ENCODE data around the gene MUC4. TPM values are rescaled to one million over a fixed set of nuclear protein-coding genes. Genes with fewer than 3 reads are reported as not detected.

The MUC4 gene
- total and polyA plus RNA-seq, 9 of the 15 experiments (the other 6 are each of a cell fraction or from before 2014, with no cell fraction given): under 0.01 to 0.21 (median 0.10) TPM; not detected in 4

DNA sequence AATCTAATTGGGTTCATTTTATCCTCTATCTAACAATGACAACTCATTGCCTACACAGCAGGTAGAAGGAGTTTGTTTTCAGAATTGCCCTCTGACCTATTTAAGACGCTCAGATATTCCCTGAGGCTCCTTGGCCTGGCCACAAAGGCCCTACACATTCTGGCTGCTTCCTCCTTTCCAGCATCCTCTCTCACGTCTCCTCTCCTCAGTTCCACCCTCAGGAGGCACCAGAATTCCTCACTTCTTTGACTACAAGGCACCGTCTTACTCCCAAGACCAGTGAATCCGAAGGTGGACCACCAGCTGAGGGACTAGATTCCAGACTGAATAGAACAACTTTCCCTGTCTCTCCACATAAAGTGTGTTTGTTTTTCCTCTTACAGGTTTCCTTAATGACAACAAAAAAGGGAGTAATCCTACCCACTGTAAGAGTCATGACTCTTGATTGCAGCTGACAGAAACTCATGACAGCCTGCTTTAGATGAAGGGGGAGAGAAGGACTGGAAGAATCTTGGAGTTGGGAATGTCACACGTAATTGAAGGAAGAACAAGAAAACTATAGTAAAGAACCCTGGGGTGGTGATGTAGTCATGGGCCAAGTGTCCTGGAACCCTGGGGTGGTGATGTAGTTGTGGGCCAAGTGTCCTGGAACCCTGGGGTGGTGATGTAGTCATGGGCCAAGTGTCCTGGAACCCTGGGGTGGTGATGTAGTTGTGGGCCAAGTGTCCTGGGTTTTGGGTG lies 112.9 kb downstream of the MUC4 start (continued):
- TF ChIP-seq SIN3A (IDR thresholded peaks at IDR 0.05; ENCODE audit: borderline replicate concordance in 2 of 2, control insufficient read depth in 1 of 2, low read depth in 2 of 2, low read length in 2 of 2) (no peak), ZNF3 (CRISPR knock-in tag; IDR thresholded peaks at IDR 0.05) (no peak), MYBL2 (IDR thresholded peaks at IDR 0.05; ENCODE audit: low read depth) (no peak), MYBL2 (CRISPR knock-in tag; IDR thresholded peaks at IDR 0.05; ENCODE audit: borderline replicate concordance) (no peak), MIER1 (IDR thresholded peaks at IDR 0.05; ENCODE audit: low read depth) (no peak), ARID2 (IDR thresholded peaks at IDR 0.05) (no peak), ELF1 (tag; IDR thresholded peaks at IDR 0.05) (no peak), SRSF3 (IDR thresholded peaks at IDR 0.05; ENCODE audit: insufficient read depth, low read length) (no peak), CHCHD3 (CRISPR knock-in tag; IDR thresholded peaks at IDR 0.05) (no peak)
- TF ChIP-seq, protein P1, sequence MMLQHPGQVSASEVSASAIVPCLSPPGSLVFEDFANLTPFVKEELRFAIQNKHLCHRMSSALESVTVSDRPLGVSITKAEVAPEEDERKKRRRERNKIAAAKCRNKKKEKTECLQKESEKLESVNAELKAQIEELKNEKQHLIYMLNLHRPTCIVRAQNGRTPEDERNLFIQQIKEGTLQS (IDR thresholded peaks at IDR 0.05): peak; percentile 35; the same call in 1 of the 2 replicates
- TF ChIP-seq, protein P1 (CRISPR knock-in tag; conservative IDR thresholded peaks at IDR 0.05): no peak
- TF ChIP-seq, protein P2, sequence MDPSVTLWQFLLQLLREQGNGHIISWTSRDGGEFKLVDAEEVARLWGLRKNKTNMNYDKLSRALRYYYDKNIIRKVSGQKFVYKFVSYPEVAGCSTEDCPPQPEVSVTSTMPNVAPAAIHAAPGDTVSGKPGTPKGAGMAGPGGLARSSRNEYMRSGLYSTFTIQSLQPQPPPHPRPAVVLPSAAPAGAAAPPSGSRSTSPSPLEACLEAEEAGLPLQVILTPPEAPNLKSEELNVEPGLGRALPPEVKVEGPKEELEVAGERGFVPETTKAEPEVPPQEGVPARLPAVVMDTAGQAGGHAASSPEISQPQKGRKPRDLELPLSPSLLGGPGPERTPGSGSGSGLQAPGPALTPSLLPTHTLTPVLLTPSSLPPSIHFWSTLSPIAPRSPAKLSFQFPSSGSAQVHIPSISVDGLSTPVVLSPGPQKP (CRISPR knock-in tag; IDR thresholded peaks at IDR 0.05): no peak
- TF ChIP-seq, protein P3, sequence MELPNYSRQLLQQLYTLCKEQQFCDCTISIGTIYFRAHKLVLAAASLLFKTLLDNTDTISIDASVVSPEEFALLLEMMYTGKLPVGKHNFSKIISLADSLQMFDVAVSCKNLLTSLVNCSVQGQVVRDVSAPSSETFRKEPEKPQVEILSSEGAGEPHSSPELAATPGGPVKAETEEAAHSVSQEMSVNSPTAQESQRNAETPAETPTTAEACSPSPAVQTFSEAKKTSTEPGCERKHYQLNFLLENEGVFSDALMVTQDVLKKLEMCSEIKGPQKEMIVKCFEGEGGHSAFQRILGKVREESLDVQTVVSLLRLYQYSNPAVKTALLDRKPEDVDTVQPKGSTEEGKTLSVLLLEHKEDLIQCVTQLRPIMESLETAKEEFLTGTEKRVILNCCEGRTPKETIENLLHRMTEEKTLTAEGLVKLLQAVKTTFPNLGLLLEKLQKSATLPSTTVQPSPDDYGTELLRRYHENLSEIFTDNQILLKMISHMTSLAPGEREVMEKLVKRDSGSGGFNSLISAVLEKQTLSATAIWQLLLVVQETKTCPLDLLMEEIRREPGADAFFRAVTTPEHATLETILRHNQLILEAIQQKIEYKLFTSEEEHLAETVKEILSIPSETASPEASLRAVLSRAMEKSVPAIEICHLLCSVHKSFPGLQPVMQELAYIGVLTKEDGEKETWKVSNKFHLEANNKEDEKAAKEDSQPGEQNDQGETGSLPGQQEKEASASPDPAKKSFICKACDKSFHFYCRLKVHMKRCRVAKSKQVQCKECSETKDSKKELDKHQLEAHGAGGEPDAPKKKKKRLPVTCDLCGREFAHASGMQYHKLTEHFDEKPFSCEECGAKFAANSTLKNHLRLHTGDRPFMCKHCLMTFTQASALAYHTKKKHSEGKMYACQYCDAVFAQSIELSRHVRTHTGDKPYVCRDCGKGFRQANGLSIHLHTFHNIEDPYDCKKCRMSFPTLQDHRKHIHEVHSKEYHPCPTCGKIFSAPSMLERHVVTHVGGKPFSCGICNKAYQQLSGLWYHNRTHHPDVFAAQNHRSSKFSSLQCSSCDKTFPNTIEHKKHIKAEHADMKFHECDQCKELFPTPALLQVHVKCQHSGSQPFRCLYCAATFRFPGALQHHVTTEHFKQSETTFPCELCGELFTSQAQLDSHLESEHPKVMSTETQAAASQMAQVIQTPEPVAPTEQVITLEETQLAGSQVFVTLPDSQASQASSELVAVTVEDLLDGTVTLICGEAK (IDR thresholded peaks at IDR 0.05): no peak
- TF ChIP-seq, protein P3 (CRISPR knock-in tag; IDR thresholded peaks at IDR 0.05): no peak
- TF ChIP-seq, protein P4, sequence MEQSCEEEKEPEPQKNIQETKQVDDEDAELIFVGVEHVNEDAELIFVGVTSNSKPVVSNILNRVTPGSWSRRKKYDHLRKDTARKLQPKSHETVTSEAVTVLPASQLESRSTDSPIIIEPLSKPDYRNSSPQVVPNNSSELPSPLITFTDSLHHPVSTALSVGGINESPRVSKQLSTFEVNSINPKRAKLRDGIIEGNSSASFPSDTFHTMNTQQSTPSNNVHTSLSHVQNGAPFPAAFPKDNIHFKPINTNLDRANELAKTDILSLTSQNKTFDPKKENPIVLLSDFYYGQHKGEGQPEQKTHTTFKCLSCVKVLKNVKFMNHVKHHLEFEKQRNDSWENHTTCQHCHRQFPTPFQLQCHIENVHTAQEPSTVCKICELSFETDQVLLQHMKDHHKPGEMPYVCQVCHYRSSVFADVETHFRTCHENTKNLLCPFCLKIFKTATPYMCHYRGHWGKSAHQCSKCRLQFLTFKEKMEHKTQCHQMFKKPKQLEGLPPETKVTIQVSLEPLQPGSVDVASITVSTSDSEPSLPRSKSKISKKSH (CRISPR knock-in tag; IDR thresholded peaks at IDR 0.05): no peak

All from K562 (cell line).